Measurements from ENCODE around the gene IL16.

- TF ChIP-seq EZH2phosphoT487 (IDR thresholded peaks at IDR 0.05; ENCODE audit: low read length): no peak
- TF ChIP-seq, protein P1, sequence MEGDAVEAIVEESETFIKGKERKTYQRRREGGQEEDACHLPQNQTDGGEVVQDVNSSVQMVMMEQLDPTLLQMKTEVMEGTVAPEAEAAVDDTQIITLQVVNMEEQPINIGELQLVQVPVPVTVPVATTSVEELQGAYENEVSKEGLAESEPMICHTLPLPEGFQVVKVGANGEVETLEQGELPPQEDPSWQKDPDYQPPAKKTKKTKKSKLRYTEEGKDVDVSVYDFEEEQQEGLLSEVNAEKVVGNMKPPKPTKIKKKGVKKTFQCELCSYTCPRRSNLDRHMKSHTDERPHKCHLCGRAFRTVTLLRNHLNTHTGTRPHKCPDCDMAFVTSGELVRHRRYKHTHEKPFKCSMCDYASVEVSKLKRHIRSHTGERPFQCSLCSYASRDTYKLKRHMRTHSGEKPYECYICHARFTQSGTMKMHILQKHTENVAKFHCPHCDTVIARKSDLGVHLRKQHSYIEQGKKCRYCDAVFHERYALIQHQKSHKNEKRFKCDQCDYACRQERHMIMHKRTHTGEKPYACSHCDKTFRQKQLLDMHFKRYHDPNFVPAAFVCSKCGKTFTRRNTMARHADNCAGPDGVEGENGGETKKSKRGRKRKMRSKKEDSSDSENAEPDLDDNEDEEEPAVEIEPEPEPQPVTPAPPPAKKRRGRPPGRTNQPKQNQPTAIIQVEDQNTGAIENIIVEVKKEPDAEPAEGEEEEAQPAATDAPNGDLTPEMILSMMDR (IDR thresholded peaks at IDR 0.05; ENCODE audit: low read length): no peak
- TF ChIP-seq EZH2 (optimal IDR thresholded peaks at IDR 0.05; ENCODE audit: low read depth, low read length): no peak
These were observed 161.6 kb downstream of the IL16 start for GRCh38 chr15:81358248-81358647.
